Liver (tissue), 3 donors: ENCODE measurements around the gene DNAH1.

Experiments
- FOXA1 ChIP-seq: IDR thresholded peaks from 2 replicates; pipeline ENCODE4 v1.6.1; 2016; ENCODE audit warnings: antibody characterized with exemption
- GABPA ChIP-seq, 2 donors: IDR thresholded peaks in 1 of 2; conservative IDR thresholded peaks in 1 of 2; 2 replicates each; pipeline ENCODE4 v1.6.1; 2016; ENCODE audit warnings: antibody characterized with exemption in 2 of 2, mild to moderate bottlenecking in 1 of 2, moderate library complexity in 1 of 2
- HNF4A ChIP-seq, 2 donors: conservative IDR thresholded peaks; 2 replicates each; pipeline ENCODE4 v1.6.1; 2016; ENCODE audit warnings: antibody characterized with exemption in 2 of 2, mild to moderate bottlenecking in 2 of 2
- RAD21 ChIP-seq, 2 donors: IDR thresholded peaks; 2 replicates each; pipeline ENCODE4 v1.6.1; 2016; ENCODE audit warnings: antibody characterized with exemption in 2 of 2, mild to moderate bottlenecking in 2 of 2
- SP1 ChIP-seq: IDR thresholded peaks from 2 replicates; pipeline ENCODE4 v1.6.1; 2018; ENCODE audit warnings: antibody characterized with exemption, mild to moderate bottlenecking
- YY1 ChIP-seq: IDR thresholded peaks from 2 replicates; pipeline ENCODE4 v1.6.1; 2016; ENCODE audit warnings: antibody characterized with exemption, mild to moderate bottlenecking
- TF ChIP-seq, protein P1 (sequence below): fragments of 150-350 bp; IDR thresholded peaks from 2 replicates; pipeline ENCODE4 v1.5.1; 2017; ENCODE audit warnings: improper control_type of control experiment, low read depth, low read length; ENCODE audit not compliant: missing input control
- TF ChIP-seq, protein P2 (sequence below): IDR thresholded peaks from 2 replicates; pipeline ENCODE4 v1.6.1; 2016; ENCODE audit warnings: antibody characterized with exemption, mild to moderate bottlenecking
- TF ChIP-seq, protein P3 (sequence below): IDR thresholded peaks from 2 replicates; pipeline ENCODE4 v1.6.1; 2016; ENCODE audit warnings: antibody characterized with exemption
- donor health status: healthy.
- donor health status: healthy.

DNA sequence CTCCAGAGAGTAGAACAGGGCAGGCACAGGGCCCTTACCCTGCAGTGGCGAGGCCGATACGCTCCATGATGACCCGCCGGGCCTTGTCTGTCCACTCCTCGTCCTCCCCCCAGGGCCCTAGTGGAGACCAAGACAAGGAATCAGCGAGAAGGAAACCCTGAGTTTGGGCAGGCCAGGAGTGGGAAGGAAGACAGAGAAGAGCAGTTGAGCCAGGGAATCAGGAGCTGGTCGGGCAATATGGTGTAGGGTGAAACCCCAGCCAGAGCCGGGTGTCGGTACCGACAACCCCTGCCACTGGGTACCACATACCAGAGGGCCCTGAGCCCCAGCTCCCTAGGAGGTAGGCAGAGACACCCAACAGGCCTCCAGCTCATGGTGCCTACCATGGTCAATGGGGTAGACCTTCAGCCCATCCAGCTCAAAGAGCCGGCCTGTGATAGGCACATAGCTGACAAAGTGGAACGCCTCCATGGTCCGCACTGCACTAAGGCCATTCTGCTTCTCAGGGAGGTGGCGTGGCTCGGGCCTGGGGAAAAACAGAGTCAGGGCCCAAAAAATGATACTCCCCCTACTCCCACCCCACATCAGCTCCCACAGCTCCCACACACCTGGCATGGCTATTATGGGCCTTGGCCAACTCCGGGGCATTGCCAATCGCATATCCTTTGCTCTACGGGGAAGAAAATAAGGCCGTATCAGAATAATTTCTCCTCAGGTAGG lies 90.8 kb downstream of the DNAH1 start:
- TF ChIP-seq, protein P1, sequence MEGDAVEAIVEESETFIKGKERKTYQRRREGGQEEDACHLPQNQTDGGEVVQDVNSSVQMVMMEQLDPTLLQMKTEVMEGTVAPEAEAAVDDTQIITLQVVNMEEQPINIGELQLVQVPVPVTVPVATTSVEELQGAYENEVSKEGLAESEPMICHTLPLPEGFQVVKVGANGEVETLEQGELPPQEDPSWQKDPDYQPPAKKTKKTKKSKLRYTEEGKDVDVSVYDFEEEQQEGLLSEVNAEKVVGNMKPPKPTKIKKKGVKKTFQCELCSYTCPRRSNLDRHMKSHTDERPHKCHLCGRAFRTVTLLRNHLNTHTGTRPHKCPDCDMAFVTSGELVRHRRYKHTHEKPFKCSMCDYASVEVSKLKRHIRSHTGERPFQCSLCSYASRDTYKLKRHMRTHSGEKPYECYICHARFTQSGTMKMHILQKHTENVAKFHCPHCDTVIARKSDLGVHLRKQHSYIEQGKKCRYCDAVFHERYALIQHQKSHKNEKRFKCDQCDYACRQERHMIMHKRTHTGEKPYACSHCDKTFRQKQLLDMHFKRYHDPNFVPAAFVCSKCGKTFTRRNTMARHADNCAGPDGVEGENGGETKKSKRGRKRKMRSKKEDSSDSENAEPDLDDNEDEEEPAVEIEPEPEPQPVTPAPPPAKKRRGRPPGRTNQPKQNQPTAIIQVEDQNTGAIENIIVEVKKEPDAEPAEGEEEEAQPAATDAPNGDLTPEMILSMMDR: no peak
- no peak for TF ChIP-seq YY1
- TF ChIP-seq, protein P2, sequence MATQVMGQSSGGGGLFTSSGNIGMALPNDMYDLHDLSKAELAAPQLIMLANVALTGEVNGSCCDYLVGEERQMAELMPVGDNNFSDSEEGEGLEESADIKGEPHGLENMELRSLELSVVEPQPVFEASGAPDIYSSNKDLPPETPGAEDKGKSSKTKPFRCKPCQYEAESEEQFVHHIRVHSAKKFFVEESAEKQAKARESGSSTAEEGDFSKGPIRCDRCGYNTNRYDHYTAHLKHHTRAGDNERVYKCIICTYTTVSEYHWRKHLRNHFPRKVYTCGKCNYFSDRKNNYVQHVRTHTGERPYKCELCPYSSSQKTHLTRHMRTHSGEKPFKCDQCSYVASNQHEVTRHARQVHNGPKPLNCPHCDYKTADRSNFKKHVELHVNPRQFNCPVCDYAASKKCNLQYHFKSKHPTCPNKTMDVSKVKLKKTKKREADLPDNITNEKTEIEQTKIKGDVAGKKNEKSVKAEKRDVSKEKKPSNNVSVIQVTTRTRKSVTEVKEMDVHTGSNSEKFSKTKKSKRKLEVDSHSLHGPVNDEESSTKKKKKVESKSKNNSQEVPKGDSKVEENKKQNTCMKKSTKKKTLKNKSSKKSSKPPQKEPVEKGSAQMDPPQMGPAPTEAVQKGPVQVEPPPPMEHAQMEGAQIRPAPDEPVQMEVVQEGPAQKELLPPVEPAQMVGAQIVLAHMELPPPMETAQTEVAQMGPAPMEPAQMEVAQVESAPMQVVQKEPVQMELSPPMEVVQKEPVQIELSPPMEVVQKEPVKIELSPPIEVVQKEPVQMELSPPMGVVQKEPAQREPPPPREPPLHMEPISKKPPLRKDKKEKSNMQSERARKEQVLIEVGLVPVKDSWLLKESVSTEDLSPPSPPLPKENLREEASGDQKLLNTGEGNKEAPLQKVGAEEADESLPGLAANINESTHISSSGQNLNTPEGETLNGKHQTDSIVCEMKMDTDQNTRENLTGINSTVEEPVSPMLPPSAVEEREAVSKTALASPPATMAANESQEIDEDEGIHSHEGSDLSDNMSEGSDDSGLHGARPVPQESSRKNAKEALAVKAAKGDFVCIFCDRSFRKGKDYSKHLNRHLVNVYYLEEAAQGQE: no peak
- TF ChIP-seq SP1: no peak
- TF ChIP-seq, protein P3, sequence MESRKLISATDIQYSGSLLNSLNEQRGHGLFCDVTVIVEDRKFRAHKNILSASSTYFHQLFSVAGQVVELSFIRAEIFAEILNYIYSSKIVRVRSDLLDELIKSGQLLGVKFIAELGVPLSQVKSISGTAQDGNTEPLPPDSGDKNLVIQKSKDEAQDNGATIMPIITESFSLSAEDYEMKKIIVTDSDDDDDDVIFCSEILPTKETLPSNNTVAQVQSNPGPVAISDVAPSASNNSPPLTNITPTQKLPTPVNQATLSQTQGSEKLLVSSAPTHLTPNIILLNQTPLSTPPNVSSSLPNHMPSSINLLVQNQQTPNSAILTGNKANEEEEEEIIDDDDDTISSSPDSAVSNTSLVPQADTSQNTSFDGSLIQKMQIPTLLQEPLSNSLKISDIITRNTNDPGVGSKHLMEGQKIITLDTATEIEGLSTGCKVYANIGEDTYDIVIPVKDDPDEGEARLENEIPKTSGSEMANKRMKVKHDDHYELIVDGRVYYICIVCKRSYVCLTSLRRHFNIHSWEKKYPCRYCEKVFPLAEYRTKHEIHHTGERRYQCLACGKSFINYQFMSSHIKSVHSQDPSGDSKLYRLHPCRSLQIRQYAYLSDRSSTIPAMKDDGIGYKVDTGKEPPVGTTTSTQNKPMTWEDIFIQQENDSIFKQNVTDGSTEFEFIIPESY: no peak
- TF ChIP-seq RAD21 (IDR thresholded peaks at IDR 0.05): no peak
- TF ChIP-seq HNF4A (conservative IDR thresholded peaks at IDR 0.05): no peak
- TF ChIP-seq GABPA (IDR thresholded peaks at IDR 0.05 in 1 of 2, conservative IDR thresholded peaks at IDR 0.05 in 1 of 2): no peak
- no peak for TF ChIP-seq FOXA1
